Osteoblast (primary cell): ENCODE measurements around the gene PRKCSH. TPM values are rescaled to one million over a fixed set of nuclear protein-coding genes. Genes with fewer than 3 reads are reported as not detected.

Experiments
- DNase-seq: peaks from one replicate; pipeline ENCODE4 v3.0.0; 2011; ENCODE audit warnings: low spot score, mixed read lengths; ENCODE audit not compliant: insufficient read length; ENCODE audit errors: missing footprints
- H2AFZ ChIP-seq: 2 replicates; pipeline ENCODE4 v1.6.0; 2011; ENCODE audit warnings: mild to moderate bottlenecking, low read length
- H3K27ac ChIP-seq: 2 replicates; pipeline ENCODE4 v1.5.1; 2011; ENCODE audit warnings: mild to moderate bottlenecking, low read depth, low read length, moderate library complexity
- H3K27me3 ChIP-seq: 2 replicates; pipeline ENCODE4 v1.6.0; 2012; ENCODE audit warnings: mild to moderate bottlenecking, control low read depth, inconsistent platforms, low read length, moderate library complexity; ENCODE audit not compliant: insufficient read depth
- H3K36me3 ChIP-seq: 2 replicates; pipeline ENCODE4 v1.5.1; 2011; ENCODE audit warnings: mild to moderate bottlenecking, low read length, control low read depth, moderate library complexity; ENCODE audit not compliant: insufficient read depth
- H3K4me1 ChIP-seq: 2 replicates; pipeline ENCODE4 v1.5.1; 2011; ENCODE audit warnings: mild to moderate bottlenecking, low read length, control low read depth, moderate library complexity; ENCODE audit not compliant: insufficient read depth
- H3K4me2 ChIP-seq: 2 replicates; pipeline ENCODE4 v1.6.0; 2011; ENCODE audit warnings: mild to moderate bottlenecking, low read length; ENCODE audit not compliant: insufficient read depth
- H3K4me3 ChIP-seq: fragments of 200-600 bp; sonication (generic); 3 replicates; pipeline ENCODE4 v1.5.1; 2012; ENCODE audit warnings: mild to moderate bottlenecking, low read length, inconsistent platforms; ENCODE audit not compliant: insufficient read depth
- H3K79me2 ChIP-seq: 2 replicates; pipeline ENCODE4 v1.6.0; 2012; ENCODE audit warnings: mild to moderate bottlenecking, low read length, control low read depth, inconsistent platforms; ENCODE audit not compliant: insufficient read depth
- H3K9me3 ChIP-seq: 2 replicates; pipeline ENCODE4 v1.5.1; 2011; ENCODE audit warnings: low read depth, low read length, control low read depth
- H4K20me1 ChIP-seq: 2 replicates; pipeline ENCODE4 v1.6.0; 2012; ENCODE audit warnings: mild to moderate bottlenecking, low read length, control low read depth; ENCODE audit not compliant: insufficient read depth
- CTCF ChIP-seq: IDR thresholded peaks from 2 replicates; pipeline ENCODE4 v1.5.1; 2011; ENCODE audit warnings: mild to moderate bottlenecking, low read depth, low read length, moderate library complexity; ENCODE audit errors: extremely low read depth
- total RNA-seq: library from RNA; depleted of rRNA; stranded (reverse); fragments of >200 nt; gene quantifications from 2 replicates; pipeline ENCODE4 v1.2.3, GENCODE V29; 2012

The PRKCSH gene
- total RNA-seq, 1 donor = 117 TPM

- no peak for TF ChIP-seq CTCF
- no peaks in the 10 kb centered on the region for H3K36me3 ChIP-seq
- no peak overlapping the region for H3K4me3 ChIP-seq
- H3K9me3 ChIP-seq = no peaks in the 10 kb centered on the region
- peak overlapping the region; percentile 77 for H3K4me2 ChIP-seq
- peaks cover 7% of the 10 kb centered on the region for H3K4me1 ChIP-seq
- no peak overlapping the region for H2AFZ ChIP-seq
- H4K20me1 ChIP-seq = no peaks in the 10 kb centered on the region
- H3K79me2 ChIP-seq = no peaks in the 10 kb centered on the region
- peak; percentile 93 for DNase-seq
- H3K27ac ChIP-seq = no peak overlapping the region
- H3K27me3 ChIP-seq = peaks cover 14% of the 10 kb centered on the region
Observed at GRCh38 chr19:11421371-11422098, 13.9 kb upstream of the PRKCSH start.

GRCh38 chr19:11422163-11423065 is 13.0 kb upstream of the PRKCSH start:
- peaks cover 7% of the 10 kb centered on the region for H3K4me1 ChIP-seq
- peak overlapping the region; percentile 67 for H3K4me2 ChIP-seq
- no peaks in the 10 kb centered on the region for H3K36me3 ChIP-seq
- H4K20me1 ChIP-seq = no peaks in the 10 kb centered on the region
- TF ChIP-seq CTCF = no peak
- peak; percentile 92 for DNase-seq
- H3K9me3 ChIP-seq = no peaks in the 10 kb centered on the region
- H3K27me3 ChIP-seq = peaks cover 14% of the 10 kb centered on the region
- H2AFZ ChIP-seq = no peak overlapping the region
- no peaks in the 10 kb centered on the region for H3K79me2 ChIP-seq
- H3K27ac ChIP-seq = no peak overlapping the region
- peak overlapping the region; percentile 37 for H3K4me3 ChIP-seq

- Histone ChIP-seq H3K4me1 (peaks cover 7% of the 10 kb centered on the region), H3K27me3 (peaks cover 14% of the 10 kb centered on the region), H2AFZ (no peak overlapping the region), H3K79me2 (no peaks in the 10 kb centered on the region), H3K4me2 (no peak overlapping the region), H4K20me1 (no peaks in the 10 kb centered on the region), H3K36me3 (no peaks in the 10 kb centered on the region), H3K27ac (no peak overlapping the region), H3K4me3 (no peak overlapping the region), H3K9me3 (no peaks in the 10 kb centered on the region)
- peak; percentile 83 for DNase-seq
- no peak for TF ChIP-seq CTCF
Observed at GRCh38 chr19:11423164-11423790, 12.2 kb upstream of the PRKCSH start.
